OCI-LY3 (cell line): ENCODE data around the gene ZNF730.

Experiments
- EZH2phosphoT487 ChIP-seq: fragments of 200-600 bp; shearing (Covaris generic); IDR thresholded peaks from 2 replicates; pipeline ENCODE4 v1.6.1; 2018; ENCODE audit warnings: antibody characterized with exemption, mixed run types, low read depth
- TF ChIP-seq, protein P1 (sequence below): fragments of 200-600, 300-600 bp; sonication (generic); IDR thresholded peaks from 2 replicates; pipeline ENCODE4 v1.5.1; 2014; ENCODE audit warnings: antibody characterized with exemption, low read length, low read depth

DNA sequence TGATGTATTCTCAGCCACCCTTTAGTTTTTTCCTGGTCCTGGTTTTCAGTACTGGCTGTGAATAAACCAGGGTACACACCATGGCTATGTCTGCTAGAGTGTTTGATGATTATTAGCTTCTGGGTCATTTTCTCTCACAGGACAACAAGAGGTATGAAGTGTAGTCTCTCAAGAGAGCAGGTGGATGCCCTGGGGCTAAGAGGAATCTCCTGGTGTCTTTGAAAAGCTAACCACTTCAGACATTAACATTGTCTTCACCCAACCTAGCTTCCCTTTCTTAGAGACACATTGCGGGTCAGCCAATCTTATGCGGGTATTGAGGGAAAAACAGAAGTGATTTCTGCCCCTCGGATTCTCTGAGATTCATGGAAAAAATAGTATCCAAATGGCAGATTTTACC is 1.6 kb downstream of the ZNF730 start:
- TF ChIP-seq, protein P1, sequence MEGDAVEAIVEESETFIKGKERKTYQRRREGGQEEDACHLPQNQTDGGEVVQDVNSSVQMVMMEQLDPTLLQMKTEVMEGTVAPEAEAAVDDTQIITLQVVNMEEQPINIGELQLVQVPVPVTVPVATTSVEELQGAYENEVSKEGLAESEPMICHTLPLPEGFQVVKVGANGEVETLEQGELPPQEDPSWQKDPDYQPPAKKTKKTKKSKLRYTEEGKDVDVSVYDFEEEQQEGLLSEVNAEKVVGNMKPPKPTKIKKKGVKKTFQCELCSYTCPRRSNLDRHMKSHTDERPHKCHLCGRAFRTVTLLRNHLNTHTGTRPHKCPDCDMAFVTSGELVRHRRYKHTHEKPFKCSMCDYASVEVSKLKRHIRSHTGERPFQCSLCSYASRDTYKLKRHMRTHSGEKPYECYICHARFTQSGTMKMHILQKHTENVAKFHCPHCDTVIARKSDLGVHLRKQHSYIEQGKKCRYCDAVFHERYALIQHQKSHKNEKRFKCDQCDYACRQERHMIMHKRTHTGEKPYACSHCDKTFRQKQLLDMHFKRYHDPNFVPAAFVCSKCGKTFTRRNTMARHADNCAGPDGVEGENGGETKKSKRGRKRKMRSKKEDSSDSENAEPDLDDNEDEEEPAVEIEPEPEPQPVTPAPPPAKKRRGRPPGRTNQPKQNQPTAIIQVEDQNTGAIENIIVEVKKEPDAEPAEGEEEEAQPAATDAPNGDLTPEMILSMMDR, result no peak
- TF ChIP-seq EZH2phosphoT487, result no peak
